Measurements from ENCODE around the gene DHRS12. TPM values are rescaled to one million over a fixed set of nuclear protein-coding genes. Genes with fewer than 3 reads are reported as not detected.

DHRS12 gene
- polyA plus RNA-seq, 1 experiment: 5.6 TPM

DNA sequence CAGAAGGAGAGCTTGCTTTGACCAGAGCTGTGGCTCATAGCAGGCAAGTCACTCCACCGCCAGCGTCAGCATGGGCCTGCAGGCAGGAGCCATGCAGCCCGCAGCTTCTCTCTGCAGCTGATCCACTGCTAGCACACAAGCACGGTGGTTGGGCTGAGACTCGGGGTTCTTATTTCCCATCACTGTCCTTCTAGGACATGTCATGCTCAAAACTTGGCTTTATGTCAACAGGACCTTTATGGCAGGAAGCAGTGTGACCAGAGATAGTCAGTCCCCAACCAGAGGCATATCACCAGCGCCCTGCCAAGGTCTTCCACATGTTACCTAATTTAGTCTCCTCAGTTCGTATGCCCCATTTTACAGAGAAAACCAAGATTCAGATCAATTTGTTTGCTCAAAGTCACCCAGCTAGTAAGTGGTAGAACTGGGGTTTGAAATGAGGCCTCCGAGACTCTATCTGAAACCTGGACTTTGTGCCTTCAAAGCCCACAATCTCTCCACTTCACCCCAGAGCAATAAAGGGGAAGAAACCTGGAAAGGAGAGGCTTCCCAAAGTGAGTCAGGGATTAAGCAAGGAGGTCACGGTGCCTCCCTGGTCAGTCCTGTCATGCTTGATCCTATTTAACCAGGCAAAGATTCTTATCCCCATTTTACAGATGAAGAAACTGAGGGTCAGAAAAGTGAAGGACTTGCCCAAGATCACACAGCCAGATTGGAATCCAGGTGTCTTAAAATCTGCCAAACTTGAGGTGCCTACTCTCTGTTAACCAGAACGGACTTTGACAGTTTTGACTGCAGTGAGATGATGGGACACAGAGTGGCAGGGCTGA, 36.0 kb upstream of the DHRS12 start:
- CTCF ChIA-PET: interaction anchor here (2.0 kb wide), 1 partner anchor 24 kb away, joined by 6 read pairs; no protein-coding TSS in a partner anchor
- POLR2A ChIA-PET: no interaction called here
- Histone ChIP-seq H3K4me3 (ENCODE audit: low read depth, low read length) (no peak overlapping the region), H3K36me3 (ENCODE audit: control insufficient read depth, insufficient read depth, low read length) (no peaks in the 10 kb centered on the region), H3K27me3 (ENCODE audit: control insufficient read depth, insufficient read depth, low read length) (peaks cover 13% of the 10 kb centered on the region)
- TF ChIP-seq, protein P1, sequence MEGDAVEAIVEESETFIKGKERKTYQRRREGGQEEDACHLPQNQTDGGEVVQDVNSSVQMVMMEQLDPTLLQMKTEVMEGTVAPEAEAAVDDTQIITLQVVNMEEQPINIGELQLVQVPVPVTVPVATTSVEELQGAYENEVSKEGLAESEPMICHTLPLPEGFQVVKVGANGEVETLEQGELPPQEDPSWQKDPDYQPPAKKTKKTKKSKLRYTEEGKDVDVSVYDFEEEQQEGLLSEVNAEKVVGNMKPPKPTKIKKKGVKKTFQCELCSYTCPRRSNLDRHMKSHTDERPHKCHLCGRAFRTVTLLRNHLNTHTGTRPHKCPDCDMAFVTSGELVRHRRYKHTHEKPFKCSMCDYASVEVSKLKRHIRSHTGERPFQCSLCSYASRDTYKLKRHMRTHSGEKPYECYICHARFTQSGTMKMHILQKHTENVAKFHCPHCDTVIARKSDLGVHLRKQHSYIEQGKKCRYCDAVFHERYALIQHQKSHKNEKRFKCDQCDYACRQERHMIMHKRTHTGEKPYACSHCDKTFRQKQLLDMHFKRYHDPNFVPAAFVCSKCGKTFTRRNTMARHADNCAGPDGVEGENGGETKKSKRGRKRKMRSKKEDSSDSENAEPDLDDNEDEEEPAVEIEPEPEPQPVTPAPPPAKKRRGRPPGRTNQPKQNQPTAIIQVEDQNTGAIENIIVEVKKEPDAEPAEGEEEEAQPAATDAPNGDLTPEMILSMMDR (IDR thresholded peaks at IDR 0.05; ENCODE audit: insufficient read depth, low read depth, low read length): no peak
- no peak for DNase-seq (ENCODE audit: low read depth)

DNA sequence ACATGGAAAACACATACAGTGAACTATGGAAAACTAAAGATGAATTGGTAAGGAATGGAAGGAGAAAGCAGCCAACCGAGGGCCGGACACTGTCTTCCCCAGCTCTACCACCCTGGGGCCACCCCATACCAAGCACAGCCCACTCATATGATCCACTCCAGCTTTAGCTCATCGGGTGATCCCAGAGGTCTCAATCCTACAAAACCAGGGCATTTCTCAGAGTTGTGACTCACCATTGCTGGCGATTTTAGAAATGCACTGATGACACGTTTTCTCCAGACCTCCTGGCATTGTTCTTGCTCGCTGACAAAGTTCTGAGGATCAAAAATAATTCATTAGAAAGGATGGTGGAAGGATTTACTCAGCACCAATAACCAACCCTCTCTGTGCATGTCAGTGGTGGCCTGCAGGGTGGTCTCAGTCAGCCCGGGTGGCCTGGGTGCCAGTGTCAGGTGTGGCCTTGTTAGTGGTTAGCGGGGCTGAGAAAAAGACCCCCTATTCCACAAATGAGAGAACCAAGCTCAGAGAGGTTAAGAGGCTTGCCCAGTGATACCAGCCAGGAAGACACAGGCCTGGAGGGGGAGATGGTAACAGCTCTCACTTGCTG, 34.4 kb upstream of the DHRS12 start:
- H3K36me3 ChIP-seq (ENCODE audit: control insufficient read depth, insufficient read depth, low read length): no peaks in the 10 kb centered on the region
- no peak for DNase-seq (ENCODE audit: low read depth)
- TF ChIP-seq, protein P1 (IDR thresholded peaks at IDR 0.05; ENCODE audit: insufficient read depth, low read depth, low read length): no peak
- peaks cover 14% of the 10 kb centered on the region for H3K27me3 ChIP-seq (ENCODE audit: control insufficient read depth, insufficient read depth, low read length)
- POLR2A ChIA-PET: no interaction called here
- no peak overlapping the region for H3K4me3 ChIP-seq (ENCODE audit: low read depth, low read length)
- CTCF ChIA-PET: interaction anchor here (1.7 to 2.0 kb wide), 2 partner anchors 11 to 23 kb away, joined by 5 to 6 read pairs; no protein-coding TSS in a partner anchor

DNA sequence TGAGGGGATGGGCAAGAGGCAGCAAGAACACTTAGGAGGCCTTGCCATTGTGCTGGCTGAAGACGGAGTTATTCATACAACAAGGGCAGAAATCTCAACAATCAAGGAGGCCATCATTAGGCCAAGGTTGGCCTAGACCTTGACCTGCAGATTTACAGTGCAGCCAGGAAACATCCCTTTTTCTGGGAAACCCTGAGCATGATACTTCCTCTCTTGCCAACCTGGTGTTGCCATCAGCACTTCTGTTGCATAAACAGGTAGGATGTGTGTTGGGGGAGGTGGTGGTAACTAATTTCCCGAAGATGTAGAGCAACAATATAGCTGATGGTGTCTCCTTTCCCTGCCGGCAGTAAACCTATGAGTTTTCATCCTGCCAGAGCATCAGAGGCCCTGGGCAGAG, 33.1 kb upstream of the DHRS12 start:
- TF ChIP-seq, protein P1 (IDR thresholded peaks at IDR 0.05; ENCODE audit: insufficient read depth, low read depth, low read length): no peak
- no peaks in the 10 kb centered on the region for H3K36me3 ChIP-seq (ENCODE audit: control insufficient read depth, insufficient read depth, low read length)
- DNase-seq (ENCODE audit: low read depth): no peak
- H3K4me3 ChIP-seq (ENCODE audit: low read depth, low read length): no peak overlapping the region
- peaks cover 14% of the 10 kb centered on the region for H3K27me3 ChIP-seq (ENCODE audit: control insufficient read depth, insufficient read depth, low read length)
- POLR2A ChIA-PET: no interaction called here
- CTCF ChIA-PET: interaction anchor here (1.7 kb wide), 1 partner anchor 13 kb away, joined by 5 read pairs; no protein-coding TSS in a partner anchor

DNA sequence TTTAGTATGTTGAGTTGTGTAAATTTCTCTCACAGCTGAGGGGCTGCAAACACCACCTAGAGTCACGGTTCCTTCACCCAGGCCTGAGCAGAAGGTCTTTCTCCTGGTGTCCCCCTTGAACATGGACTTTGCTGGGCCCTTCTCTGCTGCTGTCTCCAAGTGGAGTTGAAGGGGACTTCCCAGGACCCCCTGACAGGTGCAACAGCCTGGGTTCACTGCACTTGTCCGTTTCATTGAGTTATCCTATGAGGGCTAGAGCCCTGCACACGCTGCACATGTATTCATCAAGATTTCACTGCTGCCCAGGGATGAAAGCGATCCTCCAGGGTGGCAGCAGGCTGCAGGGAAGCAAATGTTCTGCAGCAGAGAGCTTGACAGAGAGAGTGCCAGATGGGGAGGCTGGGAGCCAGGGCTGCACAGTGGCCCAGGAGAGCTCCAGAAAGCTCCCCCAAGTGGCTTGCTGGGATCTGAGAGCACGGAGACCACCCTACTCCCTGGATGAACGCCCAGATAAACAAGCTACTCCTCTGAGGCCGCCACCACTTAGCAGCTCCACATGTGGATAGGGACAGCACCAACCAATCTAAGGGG, 30.7 kb upstream of the DHRS12 start:
- DNase-seq (ENCODE audit: low read depth): no peak
- TF ChIP-seq, protein P1 (IDR thresholded peaks at IDR 0.05; ENCODE audit: insufficient read depth, low read depth, low read length): no peak
- H3K4me3 ChIP-seq (ENCODE audit: low read depth, low read length): no peak overlapping the region
- H3K27me3 ChIP-seq (ENCODE audit: control insufficient read depth, insufficient read depth, low read length): peaks cover 14% of the 10 kb centered on the region
- no peaks in the 10 kb centered on the region for H3K36me3 ChIP-seq (ENCODE audit: control insufficient read depth, insufficient read depth, low read length)
- POLR2A ChIA-PET: no interaction called here
- CTCF ChIA-PET: interaction anchor here (0.5 to 3.0 kb wide), 5 partner anchors 11 to 69 kb away, joined by 3 to 19 read pairs (median 8); partner anchors contain the start of gene TMEM272

DNA sequence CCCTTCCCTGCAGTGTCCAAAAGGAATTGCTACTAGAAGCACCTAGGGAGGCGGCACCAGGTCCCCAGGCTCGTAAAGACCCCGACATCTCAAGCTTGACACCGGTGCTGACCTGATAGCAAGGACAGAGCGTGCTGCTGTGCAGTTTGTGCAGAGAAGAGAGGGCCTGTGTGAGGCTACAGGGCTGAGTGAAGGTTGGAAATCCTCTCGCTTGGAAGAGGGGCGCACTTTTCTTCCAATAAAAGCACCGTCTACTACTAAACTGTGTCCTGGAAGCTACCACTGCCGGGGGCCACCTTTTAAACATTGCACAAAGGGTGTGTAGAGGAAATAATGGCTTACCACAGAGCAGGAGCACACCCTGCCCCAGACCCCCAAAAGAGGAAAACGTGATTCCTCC, 30.0 kb upstream of the DHRS12 start:
- peaks cover 12% of the 10 kb centered on the region for H3K27me3 ChIP-seq (ENCODE audit: control insufficient read depth, insufficient read depth, low read length)
- DNase-seq (ENCODE audit: low read depth): no peak
- CTCF ChIA-PET: interaction anchor here (1.2 to 3.0 kb wide), 3 partner anchors 11 to 20 kb away, joined by 5 to 19 read pairs (median 10); partner anchors contain the start of gene TMEM272
- H3K36me3 ChIP-seq (ENCODE audit: control insufficient read depth, insufficient read depth, low read length): no peaks in the 10 kb centered on the region
- H3K4me3 ChIP-seq (ENCODE audit: low read depth, low read length): no peak overlapping the region
- POLR2A ChIA-PET: no interaction called here
- TF ChIP-seq, protein P1 (IDR thresholded peaks at IDR 0.05; ENCODE audit: insufficient read depth, low read depth, low read length): no peak

All from BJ (cell line).